Activated naive CD8-positive, alpha-beta T cell treated with anti-CD3 and anti-CD28 coated beads, Interleukin-2, amount 10 ng/mL, durations not matched to agents 7 days and 5 days (primary cell): ENCODE results near the gene POU2F2. TPM values are rescaled to one million over a fixed set of nuclear protein-coding genes. Genes with fewer than 3 reads are reported as not detected.
A peak's percentile ranks its signal among the peaks of the same experiment; 100 is the strongest.

Experiments used
- ATAC-seq: fragments of 150-1000 bp; cut with Tn5 transposase; one replicate; pipeline ENCODE4 v1.10.0; 2021; ENCODE audit warnings: low read depth, moderate library complexity
- POLR2A ChIA-PET: fragments of 350-600 bp; sonication (Branson Sonifier 250); formaldehyde crosslinking; loops from one replicate; lab custom pipeline; 2021; ENCODE audit warnings: antibody characterized with exemption; lab: Charles Lee
- DNase-seq: peaks from one replicate; pipeline ENCODE4 v3.0.0; 2021
- H3K27ac Mint-ChIP-seq: one replicate; pipeline ENCODE4 v1.8.0; 2022; ENCODE audit warnings: mild to moderate bottlenecking, mixed read lengths
- H3K27me3 Mint-ChIP-seq: one replicate; pipeline ENCODE4 v1.8.0; 2022; ENCODE audit warnings: mild to moderate bottlenecking, moderate library complexity, mixed read lengths
- H3K36me3 Mint-ChIP-seq: one replicate; pipeline ENCODE4 v1.8.0; 2021; ENCODE audit warnings: mild to moderate bottlenecking, mixed read lengths
- H3K4me1 Mint-ChIP-seq: one replicate; pipeline ENCODE4 v1.8.0; 2021; ENCODE audit warnings: mixed read lengths
- H3K4me3 Mint-ChIP-seq: one replicate; pipeline ENCODE4 v1.8.0; 2022; ENCODE audit warnings: mild to moderate bottlenecking, moderate library complexity, mixed read lengths
- H3K9me3 Mint-ChIP-seq: one replicate; pipeline ENCODE4 v1.8.0; 2021; ENCODE audit warnings: mixed read lengths
- total RNA-seq, 2 experiments: library from RNA; stranded (reverse); gene quantifications; one replicate each; pipeline ENCODE4 v1.2.3, GENCODE V29; 2021

Gene POU2F2
- total RNA-seq, result 10 to 100 TPM; 33.0 to 33.9 TPM

DNA sequence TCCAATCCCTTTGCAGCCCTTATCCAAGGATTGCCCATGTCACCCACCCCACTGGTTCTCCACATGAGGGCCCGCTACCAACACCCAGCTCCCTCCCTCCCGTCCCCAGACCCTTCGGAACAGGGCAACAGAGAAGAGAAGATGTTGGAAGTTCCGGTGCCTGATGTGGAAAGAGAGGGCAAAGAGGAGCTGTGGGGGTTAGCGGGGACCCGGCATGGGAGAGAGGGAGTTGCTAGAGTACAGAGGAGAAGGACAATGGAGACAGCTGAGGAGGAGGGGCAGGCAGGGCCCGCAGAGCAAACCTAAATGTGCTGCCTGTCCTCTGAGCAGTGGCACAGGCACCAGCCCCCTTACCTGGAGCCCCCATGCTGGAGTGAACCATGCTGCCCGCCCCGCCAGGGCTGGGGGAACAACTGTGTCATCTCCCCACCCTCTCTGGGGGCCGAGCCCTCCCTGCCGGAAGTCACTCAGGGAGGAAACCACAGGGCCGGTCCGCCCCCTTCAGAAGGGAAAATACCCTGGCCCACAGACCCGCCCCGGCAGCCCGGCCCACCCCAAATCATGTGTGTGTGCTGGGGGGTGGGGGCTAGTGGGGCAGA, at the start of gene POU2F2:
POU2F2 (minus strand) TSS at position 417 of the 599 bp plus-strand sequence; CDS start at position 382, 35 bp downstream.
- Mint-ChIP-seq H3K27me3 (no peaks in the 10 kb centered on the region), H3K27ac (peak within 1 kb of the TSS; percentile 88), H3K4me3 (peak within 1 kb of the TSS; percentile 94), H3K4me1 (peaks cover 47% of the 10 kb centered on the region), H3K36me3 (peaks cover 4% of the 10 kb centered on the region), H3K9me3 (no peaks in the 10 kb centered on the region)
- POLR2A ChIA-PET, result interaction anchor here (1.0 to 1.7 kb wide), 9 partner anchors 23 to 147 kb away, joined by 3 to 7 read pairs (median 5); partner anchors contain the start of genes CIC and GSK3A
- ATAC-seq, result peak; percentile 78
- peak; percentile 83 for DNase-seq

DNA sequence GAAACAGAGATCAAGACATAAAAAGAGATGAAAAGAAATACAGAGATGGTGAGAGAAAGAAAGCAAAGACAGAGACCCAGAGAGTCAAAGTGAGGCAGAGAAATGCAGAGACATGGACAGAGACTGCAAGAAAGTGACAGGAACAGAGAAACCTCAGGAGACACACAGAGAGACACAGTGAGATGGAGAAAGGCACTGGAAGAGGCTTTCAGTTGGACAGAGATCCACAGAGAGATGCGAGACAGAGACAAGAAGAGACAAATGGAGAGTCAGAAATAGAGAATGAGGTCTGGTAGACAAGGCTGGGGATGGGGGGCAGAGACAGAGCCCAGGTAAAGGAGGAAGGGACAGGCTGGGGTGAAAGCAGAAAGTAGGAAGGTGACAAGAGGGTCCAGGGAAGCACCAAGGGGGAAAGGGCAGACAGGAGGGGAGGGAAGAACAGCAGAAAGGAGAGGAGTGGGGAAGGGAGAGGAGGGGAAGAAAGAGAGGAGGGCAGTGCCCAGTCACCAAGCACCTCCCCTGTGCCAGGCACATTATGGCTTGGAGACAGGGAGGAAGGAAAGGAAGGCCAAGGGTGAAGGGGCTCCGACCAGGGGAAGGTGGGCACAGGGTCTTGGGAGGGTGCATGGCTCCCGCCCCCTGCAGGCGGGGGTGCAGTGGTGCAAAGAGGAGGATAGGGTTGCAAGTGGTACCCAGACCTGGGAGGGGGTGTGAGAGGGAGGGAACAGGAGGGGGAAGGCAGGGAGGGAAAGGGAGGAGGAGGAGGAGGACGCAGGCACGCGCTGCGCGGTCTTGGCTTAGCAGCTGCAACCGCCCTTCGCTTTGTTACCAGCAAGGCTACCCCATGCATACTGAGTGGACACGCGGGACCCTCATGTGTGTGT, 46.8 kb upstream of the POU2F2 start:
- peak; percentile 25 for ATAC-seq
- Mint-ChIP-seq H3K4me1 (peaks cover 21% of the 10 kb centered on the region), H3K27me3 (peaks cover 31% of the 10 kb centered on the region), H3K9me3 (no peaks in the 10 kb centered on the region), H3K27ac (no peak overlapping the region), H3K4me3 (no peak overlapping the region), H3K36me3 (no peaks in the 10 kb centered on the region)
- POLR2A ChIA-PET, result no interaction called here
- peak; percentile 49 for DNase-seq

DNA sequence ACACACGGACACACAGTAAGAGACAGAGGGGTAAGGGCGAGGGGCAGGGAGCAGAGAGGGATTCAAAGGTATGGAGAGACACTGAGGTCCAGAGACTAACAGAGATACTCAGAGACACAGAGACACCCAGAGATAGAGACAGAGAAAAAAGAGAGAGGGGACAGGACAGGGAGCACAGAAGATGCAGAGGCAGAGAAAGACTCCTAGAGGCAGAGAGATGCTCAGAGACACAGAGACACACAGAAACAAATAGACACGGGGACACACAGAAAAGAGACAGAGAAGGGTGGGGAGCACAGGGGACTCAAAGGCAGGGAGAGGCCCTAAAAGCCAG, 45.4 kb upstream of the POU2F2 start:
- no peak overlapping the region for H3K27ac Mint-ChIP-seq
- no peaks in the 10 kb centered on the region for H3K36me3 Mint-ChIP-seq
- POLR2A ChIA-PET, result interaction anchor here (1.6 to 2.2 kb wide), 2 partner anchors 21 to 43 kb away, joined by 5 to 7 read pairs; partner anchors contain the start of gene ZNF526

DNA sequence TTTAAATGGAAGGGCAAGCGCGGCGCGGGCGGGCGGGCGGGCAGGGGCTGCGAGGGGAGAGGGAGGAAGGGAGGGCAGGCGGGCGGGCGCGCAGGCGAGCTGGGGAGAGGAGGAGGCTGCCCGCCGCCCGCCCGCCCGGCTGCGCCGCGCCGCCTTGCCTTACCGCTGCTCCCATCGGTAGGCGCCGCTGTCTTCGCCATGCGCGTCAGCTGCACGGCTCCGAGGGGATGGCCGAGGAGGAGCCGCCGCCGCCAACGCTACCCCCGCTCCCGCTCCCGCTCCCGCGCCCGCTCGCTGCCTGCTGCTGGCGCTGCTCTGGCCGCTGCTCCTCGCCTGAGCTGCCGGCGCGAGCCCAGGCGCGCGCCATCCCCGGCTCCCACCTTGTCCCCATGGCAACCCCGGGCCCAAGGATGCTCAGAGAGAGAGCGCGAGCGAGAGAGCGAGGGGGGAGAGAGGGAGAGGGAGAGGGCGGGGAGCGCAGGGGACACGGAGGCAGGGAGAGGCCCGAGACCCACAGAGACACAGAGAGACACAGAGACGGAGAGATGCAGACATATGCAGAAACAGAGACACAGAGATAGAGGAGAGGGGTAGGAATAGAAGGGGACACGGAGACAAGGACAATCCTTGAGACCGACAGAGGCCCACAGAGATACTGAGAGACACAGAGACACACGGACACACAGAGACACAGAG, 44.9 kb upstream of the POU2F2 start:
- Mint-ChIP-seq H3K36me3 (no peaks in the 10 kb centered on the region), H3K27ac (no peak overlapping the region), H3K27me3 (peaks cover 32% of the 10 kb centered on the region), H3K4me3 (no peak overlapping the region), H3K9me3 (no peaks in the 10 kb centered on the region), H3K4me1 (peaks cover 13% of the 10 kb centered on the region)
- POLR2A ChIA-PET, result interaction anchor here (0.8 to 2.2 kb wide), 4 partner anchors 8 to 43 kb away, joined by 3 to 7 read pairs (median 4); partner anchors contain the start of gene ZNF526
- DNase-seq, result peak; percentile 79
- ATAC-seq, result peak; percentile 91

More for the DNA sequence above, 45.4 kb upstream of the POU2F2 start:
- no peak for DNase-seq
- no peak for ATAC-seq
- Mint-ChIP-seq H3K9me3 (no peaks in the 10 kb centered on the region), H3K4me3 (no peak overlapping the region), H3K27me3 (peaks cover 36% of the 10 kb centered on the region), H3K4me1 (peaks cover 17% of the 10 kb centered on the region)

DNA sequence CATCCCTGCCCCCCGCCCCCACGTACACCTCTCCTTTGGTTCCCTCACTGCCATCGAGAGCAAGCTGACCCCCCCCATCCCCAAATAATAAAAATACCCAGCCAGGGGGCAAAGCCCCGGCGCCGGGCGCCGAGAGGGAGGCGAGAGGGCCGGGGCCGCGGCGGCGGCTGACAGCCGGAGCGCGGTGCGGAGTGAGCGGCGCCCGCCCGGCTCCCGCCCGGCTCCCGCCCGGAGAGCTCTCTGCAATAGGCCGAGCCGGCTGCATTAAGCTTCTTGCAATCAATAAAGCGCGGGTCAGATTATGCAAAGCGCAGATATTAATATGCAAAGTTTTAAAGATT, 44.4 kb upstream of the POU2F2 start:
- no peaks in the 10 kb centered on the region for H3K9me3 Mint-ChIP-seq
- no peaks in the 10 kb centered on the region for H3K36me3 Mint-ChIP-seq
- POLR2A ChIA-PET, result interaction anchor here (0.8 to 2.2 kb wide), 4 partner anchors 8 to 44 kb away, joined by 3 to 7 read pairs (median 4); partner anchors contain the start of gene ZNF526
- DNase-seq, result peak; percentile 59
- peak; percentile 52 for ATAC-seq
- H3K4me3 Mint-ChIP-seq, result peak overlapping the region; percentile 87
- H3K27ac Mint-ChIP-seq, result peak overlapping the region; percentile 18
- H3K4me1 Mint-ChIP-seq, result peaks cover 13% of the 10 kb centered on the region
- H3K27me3 Mint-ChIP-seq, result peaks cover 26% of the 10 kb centered on the region

DNA sequence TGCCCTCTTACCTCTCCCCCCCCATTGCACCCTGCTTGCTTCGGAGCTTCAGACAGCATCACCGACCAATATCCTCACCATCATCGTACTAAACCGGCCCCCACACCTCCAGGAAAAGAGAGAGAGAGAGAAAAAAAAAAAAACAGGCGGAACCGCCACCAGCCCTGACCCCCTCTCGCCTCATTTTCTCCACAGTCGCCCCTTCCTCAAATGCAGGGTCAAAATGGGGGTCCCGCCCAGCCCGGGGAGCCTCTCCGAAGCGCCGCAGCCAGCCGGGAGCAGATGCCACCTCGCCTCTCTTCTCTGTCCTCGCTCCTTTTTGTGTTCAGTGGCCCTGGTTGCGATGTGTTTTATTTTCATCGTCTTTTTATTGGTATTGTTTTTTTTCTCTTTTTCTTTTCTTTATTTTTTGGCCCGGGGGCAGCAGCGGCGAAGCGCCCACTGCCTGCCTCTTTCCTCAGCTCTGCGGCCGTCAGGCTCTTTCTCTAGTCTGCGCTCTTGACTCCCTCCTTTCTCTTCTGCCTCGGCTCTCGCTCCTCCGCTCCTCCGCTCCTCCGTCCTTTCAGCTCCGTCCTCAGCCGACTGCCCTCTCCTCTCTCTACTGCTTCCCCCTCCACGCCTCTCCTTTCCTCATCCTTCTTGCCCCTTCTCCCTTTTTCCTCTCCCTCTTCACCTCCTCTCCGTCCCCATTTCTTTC, 43.9 kb upstream of the POU2F2 start:
- ATAC-seq (no peak), DNase-seq (no peak)
- Mint-ChIP-seq H3K4me3 (peak overlapping the region; percentile 87), H3K27me3 (peaks cover 26% of the 10 kb centered on the region), H3K36me3 (no peaks in the 10 kb centered on the region), H3K4me1 (peaks cover 13% of the 10 kb centered on the region), H3K27ac (peak overlapping the region; percentile 18), H3K9me3 (no peaks in the 10 kb centered on the region)
- POLR2A ChIA-PET, result interaction anchor here (0.7 to 2.2 kb wide), 4 partner anchors 9 to 64 kb away, joined by 3 to 7 read pairs (median 4); partner anchors contain the start of gene ZNF526

DNA sequence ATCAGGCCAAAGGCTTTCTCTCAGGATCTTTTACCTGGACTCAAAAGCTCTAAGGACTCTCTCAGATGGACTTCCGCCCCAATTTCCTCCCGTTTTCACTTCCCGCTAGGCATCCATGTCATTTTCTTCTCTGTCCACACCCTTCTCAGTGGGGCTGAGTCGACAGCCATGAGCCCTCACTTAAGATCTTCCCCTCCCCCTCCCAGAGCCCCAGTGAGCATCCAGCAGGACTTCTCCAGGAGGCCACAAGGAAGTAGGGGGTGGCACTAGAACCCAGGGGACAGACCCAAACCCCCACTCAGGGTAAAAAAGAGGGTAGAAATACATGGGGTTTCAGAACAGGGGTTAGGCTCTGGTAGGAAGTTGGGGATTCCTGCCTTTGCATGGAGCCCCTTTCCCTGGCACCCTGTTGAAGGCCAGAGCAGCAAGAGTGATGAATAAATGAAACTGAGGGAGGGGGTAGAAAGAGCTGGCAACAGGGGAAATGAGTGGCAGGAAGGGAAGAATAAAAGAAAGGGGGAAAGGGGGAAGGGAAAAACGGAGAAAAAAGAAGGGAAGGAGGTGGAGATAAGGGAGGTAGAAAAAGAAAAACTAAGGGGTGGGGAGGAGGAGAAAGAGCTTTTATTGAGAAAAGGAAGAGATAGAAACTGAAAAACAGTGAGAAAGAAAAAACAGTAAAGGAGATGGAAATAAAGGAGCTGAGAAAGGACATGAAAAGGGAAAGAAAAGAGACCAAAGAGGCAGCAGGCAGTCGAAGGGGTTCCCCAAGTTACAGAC, 42.9 kb upstream of the POU2F2 start:
- Mint-ChIP-seq H3K27me3 (peaks cover 26% of the 10 kb centered on the region), H3K27ac (no peak overlapping the region), H3K4me3 (peak overlapping the region; percentile 87), H3K4me1 (peaks cover 13% of the 10 kb centered on the region), H3K36me3 (no peaks in the 10 kb centered on the region), H3K9me3 (no peaks in the 10 kb centered on the region)
- DNase-seq (no peak), ATAC-seq (no peak)
- POLR2A ChIA-PET, result interaction anchor here (0.7 to 2.2 kb wide), 3 partner anchors 30 to 65 kb away, joined by 3 to 7 read pairs (median 3); partner anchors contain the start of gene ZNF526

DNA sequence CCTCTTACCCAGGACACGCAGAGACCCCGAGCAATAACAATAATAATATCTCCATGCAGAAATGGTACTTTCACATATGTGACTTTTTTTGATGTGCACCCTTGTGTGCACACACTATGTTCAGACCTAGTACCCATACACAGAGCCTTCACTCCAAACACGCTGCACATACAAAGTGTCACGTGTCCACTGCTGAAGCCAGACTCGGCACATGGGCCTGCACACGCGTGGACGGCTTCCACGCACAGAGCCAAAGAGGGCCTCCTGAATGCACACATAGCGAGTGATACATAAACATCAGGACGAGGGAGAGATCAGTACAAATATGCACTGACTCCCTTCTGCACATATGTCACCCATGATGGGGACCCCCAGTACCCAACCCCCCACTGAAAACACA, 41.9 kb upstream of the POU2F2 start:
- DNase-seq (no peak), ATAC-seq (no peak)
- Mint-ChIP-seq H3K9me3 (no peaks in the 10 kb centered on the region), H3K27me3 (peaks cover 26% of the 10 kb centered on the region), H3K36me3 (no peaks in the 10 kb centered on the region), H3K4me1 (peaks cover 13% of the 10 kb centered on the region), H3K27ac (no peak overlapping the region), H3K4me3 (peak overlapping the region; percentile 17)
- POLR2A ChIA-PET, result interaction anchor here (1.4 kb wide), 1 partner anchor 29 kb away, joined by 3 read pairs; no protein-coding TSS in a partner anchor

DNA sequence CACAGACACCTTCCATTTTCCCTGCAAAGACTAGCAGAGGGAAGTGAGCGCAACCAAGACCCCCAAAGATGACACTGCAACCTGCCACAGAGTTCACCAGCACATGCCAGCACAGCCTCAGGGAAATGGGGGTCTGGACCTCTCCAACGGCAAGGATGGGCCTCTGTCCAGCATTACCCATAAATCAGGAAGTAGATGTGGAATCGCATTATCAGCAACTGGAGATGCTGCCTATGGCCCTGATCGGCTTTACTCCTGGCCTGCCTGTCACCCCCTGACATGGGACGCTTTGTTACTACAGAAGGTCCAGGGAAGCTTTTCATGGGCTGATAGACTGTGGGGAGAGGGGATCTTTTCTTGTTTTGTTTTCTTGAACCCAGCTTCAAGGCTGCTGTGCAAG, 41.4 kb upstream of the POU2F2 start:
- POLR2A ChIA-PET, result no interaction called here
- peaks cover 13% of the 10 kb centered on the region for H3K4me1 Mint-ChIP-seq
- peaks cover 26% of the 10 kb centered on the region for H3K27me3 Mint-ChIP-seq
- H3K4me3 Mint-ChIP-seq, result no peak overlapping the region
- no peak for DNase-seq
- H3K9me3 Mint-ChIP-seq, result no peaks in the 10 kb centered on the region
- no peak for ATAC-seq
- H3K36me3 Mint-ChIP-seq, result no peaks in the 10 kb centered on the region
- no peak overlapping the region for H3K27ac Mint-ChIP-seq

DNA sequence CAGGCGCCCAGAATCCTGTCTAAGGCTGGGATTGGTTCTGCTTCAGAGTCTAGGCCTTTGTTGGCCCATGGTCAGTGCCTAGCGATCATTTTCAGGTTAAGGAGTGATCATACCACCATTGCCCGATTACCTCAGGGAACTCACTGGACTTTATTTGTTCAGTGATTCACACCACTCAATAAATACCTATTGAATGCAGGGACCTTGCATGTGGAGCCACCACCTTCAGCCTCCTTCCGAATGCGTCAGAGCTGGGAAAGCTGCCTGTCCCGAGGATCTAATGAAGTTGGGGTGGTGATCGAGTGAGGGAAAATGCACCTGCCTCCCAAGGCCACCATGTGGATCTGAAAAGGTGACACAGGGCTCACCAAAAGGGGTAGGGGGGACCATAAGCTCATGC, 40.0 kb upstream of the POU2F2 start:
- ATAC-seq (no peak), DNase-seq (no peak)
- H3K36me3 Mint-ChIP-seq, result no peaks in the 10 kb centered on the region
- no peaks in the 10 kb centered on the region for H3K9me3 Mint-ChIP-seq
- no peak overlapping the region for H3K4me3 Mint-ChIP-seq
- H3K4me1 Mint-ChIP-seq, result peaks cover 14% of the 10 kb centered on the region
- POLR2A ChIA-PET, result no interaction called here
- no peak overlapping the region for H3K27ac Mint-ChIP-seq
- H3K27me3 Mint-ChIP-seq, result peaks cover 26% of the 10 kb centered on the region

DNA sequence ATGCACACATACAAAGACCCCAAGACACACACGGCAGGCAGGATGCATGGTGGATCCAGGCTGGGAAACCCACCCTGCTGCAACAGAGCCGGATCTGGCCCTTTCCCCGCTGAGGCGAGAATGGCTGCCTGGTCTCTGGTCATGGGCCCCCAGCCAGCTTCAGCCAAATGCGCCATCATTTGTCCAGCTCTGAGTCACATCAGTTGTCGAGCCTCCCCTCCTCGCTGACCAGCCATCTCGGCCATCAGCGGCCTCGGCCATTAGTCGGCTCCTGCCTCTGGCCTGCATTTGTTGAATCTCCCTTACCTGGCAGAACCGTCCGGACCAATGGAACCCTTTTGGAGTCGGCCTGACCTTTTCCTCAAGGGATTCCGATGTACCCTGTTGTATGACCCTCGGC, 38.5 kb upstream of the POU2F2 start:
- ATAC-seq (no peak), DNase-seq (no peak)
- Mint-ChIP-seq H3K9me3 (no peaks in the 10 kb centered on the region), H3K27me3 (peaks cover 24% of the 10 kb centered on the region), H3K4me3 (no peak overlapping the region), H3K36me3 (no peaks in the 10 kb centered on the region), H3K4me1 (peaks cover 7% of the 10 kb centered on the region), H3K27ac (no peak overlapping the region)
- POLR2A ChIA-PET, result no interaction called here
